Measurements from ENCODE around the gene STARD13.

DNA sequence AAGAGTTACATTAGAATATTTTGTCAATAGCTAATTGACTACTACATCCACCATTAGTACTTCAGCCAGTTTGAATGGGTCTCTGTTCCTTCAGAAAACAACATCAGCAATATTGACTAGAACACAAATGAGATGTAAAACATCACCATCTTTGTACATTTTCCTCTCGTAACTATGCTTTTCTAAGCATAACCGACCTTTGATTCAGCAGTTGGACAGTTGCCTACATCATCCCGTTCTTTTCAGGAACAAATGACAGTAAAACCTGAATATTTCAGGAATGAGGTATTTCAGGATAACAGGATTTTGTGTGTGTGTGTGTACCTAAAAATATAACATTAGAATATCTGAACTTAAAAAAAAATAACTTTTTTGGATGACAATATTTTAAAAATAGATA lies 60.9 kb downstream of the STARD13 start:
- TF ChIP-seq CTCF (IDR thresholded peaks at IDR 0.05) (no peak), POLR2A (IDR thresholded peaks at IDR 0.05) (no peak)
